Omental fat pad (tissue), 4 donors: ENCODE measurements around the gene UGT1A5. TPM values are rescaled to one million over a fixed set of nuclear protein-coding genes. Genes with fewer than 3 reads are reported as not detected.

Experiments
- ATAC-seq: fragments of 150-250 bp; one replicate; pipeline ENCODE4 v1.9.1; 2016; ENCODE audit warnings: mild to moderate bottlenecking, moderate library complexity; ENCODE audit not compliant: low FRiP score
- DNase-seq: peaks from one replicate; pipeline ENCODE4 v3.0.0-alpha.2; 2019; ENCODE audit warnings: low spot score
- CTCF ChIP-seq, 3 donors: fragments of 450-650 bp; IDR thresholded peaks; one replicate each; pipeline ENCODE4 v1.5.1; 2016 to 2017; ENCODE audit warnings: antibody characterized with exemption in 3 of 3, mild to moderate bottlenecking in 3 of 3, moderate library complexity in 2 of 3
- total RNA-seq, 4 donors: library from RNA; depleted of rRNA; stranded (reverse); fragments of >200 nt; gene quantifications; one replicate each; pipeline ENCODE4 v1.1.0, GENCODE V29; 2016

The UGT1A5 gene
- total RNA-seq, 4 donors from 2014 or later = not detected

GRCh38 chr2:233761040-233761769, 48.5 kb downstream of the UGT1A5 start:
- no peak for TF ChIP-seq CTCF (IDR thresholded peaks at IDR 0.05)
- DNase-seq = no peak
- peak; percentile 54 for ATAC-seq

- no peak for TF ChIP-seq CTCF (IDR thresholded peaks at IDR 0.05)
- DNase-seq (no peak), ATAC-seq (no peak)
Measured at GRCh38 chr2:233764264-233764663, 51.6 kb downstream of the UGT1A5 start.

GRCh38 chr2:233764761-233765160, 52.1 kb downstream of the UGT1A5 start:
- no peak for TF ChIP-seq CTCF (IDR thresholded peaks at IDR 0.05)
- ATAC-seq (no peak), DNase-seq (no peak)

GRCh38 chr2:233766416-233766815, 53.7 kb downstream of the UGT1A5 start:
- DNase-seq = no peak
- no peak for ATAC-seq
- no peak for TF ChIP-seq CTCF (IDR thresholded peaks at IDR 0.05)

GRCh38 chr2:233768076-233768475, 55.4 kb downstream of the UGT1A5 start:
- ATAC-seq (no peak), DNase-seq (no peak)
- TF ChIP-seq CTCF (IDR thresholded peaks at IDR 0.05) = no peak

- ATAC-seq = no peak
- DNase-seq = no peak
- TF ChIP-seq CTCF (IDR thresholded peaks at IDR 0.05) = no peak
Measured at GRCh38 chr2:233769260-233769659, 56.6 kb downstream of the UGT1A5 start.

- no peak for TF ChIP-seq CTCF (IDR thresholded peaks at IDR 0.05)
- DNase-seq (no peak), ATAC-seq (no peak)
Measured at GRCh38 chr2:233772153-233772552, 59.4 kb downstream of the UGT1A5 start.
